Natural killer cell (primary cell): Measurements from ENCODE around the gene EFHD1. TPM values are rescaled to one million over a fixed set of nuclear protein-coding genes. Genes with fewer than 3 reads are reported as not detected.

Experiments
- ATAC-seq, 3 donors: fragments of 150-1000 bp in 2 of 3; fragments of 200-7000 bp in 1 of 3; cut with Tn5 transposase; 1 replicate in 1 of 3; 2 replicates in 2 of 3; pipeline ENCODE4 v1.10.0; 2021; ENCODE audit warnings: mild to moderate bottlenecking in 2 of 3, moderate library complexity in 2 of 3
- DNase-seq, 2 donors: peaks; one replicate each; pipeline versions ENCODE4 v3.0.0 to v3.0.0-alpha.2; 2013 to 2021; ENCODE audit warnings: mixed read lengths in 1 of 2
- H3K27ac ChIP-seq: one replicate; pipeline ENCODE4 v1.5.1; 2013; ENCODE audit warnings: mild to moderate bottlenecking, low read length
- H3K27me3 ChIP-seq: one replicate; pipeline ENCODE4 v1.6.1; 2013; ENCODE audit warnings: low read length; ENCODE audit not compliant: control insufficient read depth, insufficient read depth
- H3K36me3 ChIP-seq: one replicate; pipeline ENCODE4 v1.6.1; 2013; ENCODE audit warnings: low read length; ENCODE audit not compliant: control insufficient read depth, insufficient read depth
- H3K4me1 ChIP-seq: one replicate; pipeline ENCODE4 v1.6.1; 2013; ENCODE audit warnings: low read length; ENCODE audit not compliant: control insufficient read depth, insufficient read depth
- H3K4me3 ChIP-seq: one replicate; pipeline ENCODE4 v1.5.1; 2013; ENCODE audit warnings: low read length
- H3K9me3 ChIP-seq: one replicate; pipeline ENCODE4 v1.6.1; 2013; ENCODE audit warnings: low read length; ENCODE audit not compliant: control insufficient read depth, insufficient read depth
- H3K27ac Mint-ChIP-seq, 2 donors: one replicate each; pipeline ENCODE4 v1.8.0; 2022; ENCODE audit warnings: mild to moderate bottlenecking in 2 of 2, mixed read lengths in 2 of 2, moderate library complexity in 1 of 2
- H3K27me3 Mint-ChIP-seq, 2 donors: one replicate each; pipeline ENCODE4 v1.8.0; 2022; ENCODE audit warnings: low read depth in 2 of 2, mixed read lengths in 2 of 2
- H3K36me3 Mint-ChIP-seq: one replicate; pipeline ENCODE4 v1.8.0; 2022; ENCODE audit warnings: mixed read lengths
- H3K4me1 Mint-ChIP-seq, 2 donors: one replicate each; pipeline ENCODE4 v1.8.0; 2022; ENCODE audit warnings: mixed read lengths in 2 of 2
- H3K4me3 Mint-ChIP-seq: one replicate; pipeline ENCODE4 v1.8.0; 2022; ENCODE audit warnings: mild to moderate bottlenecking, moderate library complexity, mixed read lengths
- H3K9me3 Mint-ChIP-seq, 2 donors: one replicate each; pipeline ENCODE4 v1.8.0; 2022; ENCODE audit warnings: mixed read lengths in 2 of 2
- CTCF ChIP-seq: fragments of 200-600 bp; IDR thresholded peaks from one replicate; pipeline ENCODE4 v1.8.0; 2022; ENCODE audit warnings: antibody characterized with exemption
- WGBS: methylation state at CpG from one replicate; pipeline ENCODE4 v1.1.7; 2013; ENCODE audit warnings: missing lambda C conversion rate; ENCODE audit not compliant: insufficient coverage; 5-methylcytosine and 5-hydroxymethylcytosine counted together
- intact Hi-C: fragments of 100-400 bp; cut with micrococcal nuclease; formaldehyde crosslinking; loops from one replicate; pipeline ENCODE4 v1.14.2; 2022
- total RNA-seq, 4 donors: library from RNA; stranded (reverse); fragments of 120-200 nt in 1 of 4; gene quantifications; one replicate each; pipeline versions ENCODE4 v1.2.3 to v1.2.4, GENCODE V29; 2013 to 2022

Gene EFHD1
- total RNA-seq, 3 donors from 2014 or later (not counting 1 experiment from before 2014, with no cell fraction given): 0.58 TPM; not detected in 2

GRCh38 chr2:232629129-232629475 is 4.3 kb upstream of the EFHD1 start:
- Mint-ChIP-seq H3K9me3 (no peaks in the 10 kb centered on the region), H3K36me3 (no peaks in the 10 kb centered on the region), H3K27ac (no peak overlapping the region), H3K27me3 (peaks cover 0 to 20% of the 10 kb centered on the region in 2 donors), H3K4me1 (peaks cover 0 to 12% of the 10 kb centered on the region in 2 donors), H3K4me3 (no peak overlapping the region)
- Histone ChIP-seq H3K9me3 (no peaks in the 10 kb centered on the region), H3K36me3 (no peaks in the 10 kb centered on the region), H3K4me1 (peaks cover 12% of the 10 kb centered on the region), H3K27ac (no peak overlapping the region), H3K4me3 (no peak overlapping the region), H3K27me3 (peaks cover 18% of the 10 kb centered on the region)
- ATAC-seq (no peak), DNase-seq (no peak)
- intact Hi-C loops: no loop called here
- 91% methylated on average over 1 of the region's 2 CpGs for WGBS
- no peak for TF ChIP-seq CTCF

- H3K4me3 ChIP-seq: no peak overlapping the region
- H3K9me3 Mint-ChIP-seq: no peaks in the 10 kb centered on the region
- peaks cover 17% of the 10 kb centered on the region for H3K4me1 ChIP-seq
- no peak overlapping the region for H3K27ac ChIP-seq
- intact Hi-C loops: no loop called here
- DNase-seq (no peak), ATAC-seq (no peak)
- no peak overlapping the region for H3K4me3 Mint-ChIP-seq
- H3K36me3 ChIP-seq: no peaks in the 10 kb centered on the region
- whole genome bisulfite sequencing: 61% methylated on average over 19 of the region's 19 CpGs
- H3K4me1 Mint-ChIP-seq: peaks cover 0 to 10% of the 10 kb centered on the region in 2 donors
- TF ChIP-seq CTCF: no peak
- no peak overlapping the region for H3K27ac Mint-ChIP-seq
- no peaks in the 10 kb centered on the region for H3K36me3 Mint-ChIP-seq
- peaks cover 29% of the 10 kb centered on the region for H3K27me3 ChIP-seq
- no peaks in the 10 kb centered on the region for H3K9me3 ChIP-seq
- H3K27me3 Mint-ChIP-seq: peaks cover 23 to 33% of the 10 kb centered on the region in 2 donors
Observed at GRCh38 chr2:232632229-232632903, 1.0 kb upstream of the EFHD1 start.

- TF ChIP-seq CTCF: no peak
- H3K9me3 Mint-ChIP-seq: no peaks in the 10 kb centered on the region
- peaks cover 0 to 7% of the 10 kb centered on the region in 2 donors for H3K4me1 Mint-ChIP-seq
- peaks cover 29% of the 10 kb centered on the region for H3K27me3 ChIP-seq
- H3K36me3 ChIP-seq: no peaks in the 10 kb centered on the region
- WGBS: 4% methylated on average over 40 of the region's 40 CpGs
- H3K4me3 ChIP-seq: no peak overlapping the region
- H3K9me3 ChIP-seq: no peaks in the 10 kb centered on the region
- H3K27me3 Mint-ChIP-seq: peaks cover 29 to 37% of the 10 kb centered on the region in 2 donors
- H3K4me3 Mint-ChIP-seq: peak overlapping the region; percentile 28
- DNase-seq (no peak), ATAC-seq (peak in 1 of 3 donors; percentile 17)
- H3K27ac ChIP-seq: no peak overlapping the region
- H3K36me3 Mint-ChIP-seq: no peaks in the 10 kb centered on the region
- H3K4me1 ChIP-seq: peaks cover 17% of the 10 kb centered on the region
- intact Hi-C loops: no loop called here
- H3K27ac Mint-ChIP-seq: no peak overlapping the region
Observed at GRCh38 chr2:232632904-232633412, 446 bp upstream of the EFHD1 start.
